Testis (tissue), 3 donors: ENCODE data around the gene AGXT. TPM values are rescaled to one million over a fixed set of nuclear protein-coding genes. Genes with fewer than 3 reads are reported as not detected.

Experiments used
- DNase-seq: peaks from one replicate; pipeline ENCODE4 v3.0.0-alpha.2; 2019
- H3K27ac ChIP-seq, 2 donors: fragments of 200-600 bp; sonication (generic); one replicate each; pipeline ENCODE4 v1.5.1; 2019
- H3K27me3 ChIP-seq: fragments of 200-600 bp; sonication (generic); one replicate; pipeline ENCODE4 v1.5.1; 2019
- H3K36me3 ChIP-seq: fragments of 200-600 bp; sonication (generic); one replicate; pipeline ENCODE4 v1.5.1; 2017; ENCODE audit warnings: low read depth; ENCODE audit errors: missing control alignments
- H3K4me1 ChIP-seq: fragments of 200-600 bp; sonication (generic); one replicate; pipeline ENCODE4 v1.5.1; 2019
- H3K4me3 ChIP-seq, 2 donors: fragments of 200-600 bp; sonication (generic); one replicate each; pipeline ENCODE4 v1.5.1; 2017 to 2019
- H3K9me3 ChIP-seq: fragments of 200-600 bp; sonication (generic); one replicate; pipeline ENCODE4 v1.5.1; 2017
- CTCF ChIP-seq, 3 experiments: fragments of 450-650 bp in 2 of 3; fragments of 200-600 bp in 1 of 3; sonication (generic) in 1 of 3; IDR thresholded peaks; one replicate each; pipeline ENCODE4 v1.5.1; 2016 to 2019; ENCODE audit warnings: antibody characterized with exemption in 3 of 3, mild to moderate bottlenecking in 2 of 3, moderate library complexity in 1 of 3
- POLR2A ChIP-seq: fragments of 450-650 bp; IDR thresholded peaks from one replicate; pipeline ENCODE4 v1.6.1; 2017; ENCODE audit warnings: antibody characterized with exemption, mild to moderate bottlenecking, moderate library complexity
- whole genome bisulfite sequencing, 2 donors: methylation state at CpG; one replicate each; pipeline ENCODE4 v1.1.5; 2018; 5-methylcytosine and 5-hydroxymethylcytosine counted together
- intact Hi-C: fragments of 100-400 bp; cut with DNase I; formaldehyde crosslinking; loops from one replicate; pipeline ENCODE4 v1.15.1; 2023; ENCODE audit warnings: low total_unique reads
- polyA plus RNA-seq: library from polyadenylated mRNA; stranded (reverse); fragments of 350-450 nt; fragmentation: Illumina TruSeq; extraction: RNeasy Lipid Tissue Mini Kit (QIAGEN cat#74804); gene quantifications from one replicate; pipeline ENCODE4 v1.2.3, GENCODE V29; 2014; ENCODE audit warnings: low read depth, low replicate concordance; ENCODE audit not compliant: insufficient read depth
- total RNA-seq, 2 donors: library from RNA; depleted of rRNA; stranded (reverse); fragments of >200 nt; gene quantifications; one replicate each; pipeline ENCODE4 v1.2.3, GENCODE V29; 2016

The AGXT gene
- total and polyA plus RNA-seq, 3 donors from 2014 or later: 0.24 to 0.51 TPM; not detected in 1

- TF ChIP-seq POLR2A: no peak
- no peak for TF ChIP-seq CTCF (IDR thresholded peaks at IDR 0.05)
- no peak overlapping the region for H3K4me3 ChIP-seq
- H3K36me3 ChIP-seq: no peaks in the 10 kb centered on the region
- WGBS, 2 donors: 76 to 90% methylated on average over 7 of the region's 7 CpGs
- H3K27ac ChIP-seq: no peak overlapping the region
- no peaks in the 10 kb centered on the region for H3K27me3 ChIP-seq
- DNase-seq: no peak
- H3K9me3 ChIP-seq: no peaks in the 10 kb centered on the region
- intact Hi-C loops: no loop called here
- H3K4me1 ChIP-seq: peaks cover 3% of the 10 kb centered on the region
Measured at GRCh38 chr2:240879105-240879504, 10.5 kb downstream of the AGXT start.

GRCh38 chr2:240881913-240882312 lies 13.3 kb downstream of the AGXT start:
- no peak overlapping the region for H3K27ac ChIP-seq
- intact Hi-C loops: no loop called here
- 80 to 83% methylated on average over 6 of the region's 6 CpGs for WGBS, 2 donors
- no peak for DNase-seq
- H3K4me1 ChIP-seq: no peaks in the 10 kb centered on the region
- no peak for TF ChIP-seq CTCF (IDR thresholded peaks at IDR 0.05)
- no peak for TF ChIP-seq POLR2A
- no peaks in the 10 kb centered on the region for H3K9me3 ChIP-seq
- H3K27me3 ChIP-seq: no peaks in the 10 kb centered on the region
- H3K36me3 ChIP-seq: no peaks in the 10 kb centered on the region
- H3K4me3 ChIP-seq: no peak overlapping the region

- H3K36me3 ChIP-seq: no peaks in the 10 kb centered on the region
- no peaks in the 10 kb centered on the region for H3K4me1 ChIP-seq
- no peak overlapping the region for H3K4me3 ChIP-seq
- no peak for DNase-seq
- no peaks in the 10 kb centered on the region for H3K27me3 ChIP-seq
- WGBS, 2 donors: 90 to 100% methylated on average over 2 of the region's 2 CpGs
- no peak for TF ChIP-seq POLR2A
- TF ChIP-seq CTCF (IDR thresholded peaks at IDR 0.05): no peak
- no peaks in the 10 kb centered on the region for H3K9me3 ChIP-seq
- no peak overlapping the region for H3K27ac ChIP-seq
- intact Hi-C loops: no loop called here
Measured at GRCh38 chr2:240884221-240884620, 15.6 kb downstream of the AGXT start.

GRCh38 chr2:240884745-240885144 lies 16.1 kb downstream of the AGXT start:
- Histone ChIP-seq H3K4me3 (no peak overlapping the region), H3K9me3 (no peaks in the 10 kb centered on the region), H3K27ac (no peak overlapping the region), H3K4me1 (no peaks in the 10 kb centered on the region), H3K36me3 (no peaks in the 10 kb centered on the region), H3K27me3 (no peaks in the 10 kb centered on the region)
- TF ChIP-seq CTCF (IDR thresholded peaks at IDR 0.05) (no peak), POLR2A (no peak)
- intact Hi-C loops: no loop called here
- DNase-seq: no peak
- WGBS, 2 donors: 63 to 79% methylated on average over 3 of the region's 3 CpGs

DNA sequence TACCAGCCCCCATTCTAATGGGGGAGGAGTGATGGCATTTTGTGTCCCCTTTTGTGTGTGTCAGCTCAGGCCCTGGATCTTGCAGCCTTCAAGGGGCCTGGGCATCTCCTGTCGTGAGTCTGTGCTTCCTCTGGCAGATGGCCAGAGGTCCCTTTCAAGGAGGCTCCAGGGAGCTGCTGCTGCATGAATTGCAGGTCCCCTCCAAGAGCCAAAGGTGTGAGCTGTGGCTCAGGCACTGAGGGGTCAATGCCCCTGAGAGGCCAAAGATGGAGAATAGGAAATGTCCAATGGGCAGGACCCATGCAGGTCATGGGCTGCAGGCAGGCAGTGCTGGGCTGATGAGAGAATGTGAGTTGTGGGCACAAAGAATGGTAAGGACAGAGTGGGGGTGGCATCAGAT lies 16.9 kb downstream of the AGXT start:
- intact Hi-C loops: no loop called here
- Histone ChIP-seq H3K27ac (no peak overlapping the region), H3K27me3 (no peaks in the 10 kb centered on the region), H3K36me3 (no peaks in the 10 kb centered on the region), H3K9me3 (no peaks in the 10 kb centered on the region), H3K4me3 (no peak overlapping the region), H3K4me1 (no peaks in the 10 kb centered on the region)
- TF ChIP-seq CTCF (IDR thresholded peaks at IDR 0.05) (no peak), POLR2A (no peak)
- WGBS, 2 donors: 40 to 60% methylated on average over 1 of the region's 1 CpG
- no peak for DNase-seq
